ENCODE data around the gene FBRSL1.
"Not testable (repeated sequence)": the region's sequence is repeated elsewhere in the genome, so short reads cannot be mapped to it uniquely, and the experiment has no call there.

Gene FBRSL1

GRCh38 chr12:132460571-132460970, 29.4 kb upstream of the FBRSL1 start:
- TF ChIP-seq, protein P1, sequence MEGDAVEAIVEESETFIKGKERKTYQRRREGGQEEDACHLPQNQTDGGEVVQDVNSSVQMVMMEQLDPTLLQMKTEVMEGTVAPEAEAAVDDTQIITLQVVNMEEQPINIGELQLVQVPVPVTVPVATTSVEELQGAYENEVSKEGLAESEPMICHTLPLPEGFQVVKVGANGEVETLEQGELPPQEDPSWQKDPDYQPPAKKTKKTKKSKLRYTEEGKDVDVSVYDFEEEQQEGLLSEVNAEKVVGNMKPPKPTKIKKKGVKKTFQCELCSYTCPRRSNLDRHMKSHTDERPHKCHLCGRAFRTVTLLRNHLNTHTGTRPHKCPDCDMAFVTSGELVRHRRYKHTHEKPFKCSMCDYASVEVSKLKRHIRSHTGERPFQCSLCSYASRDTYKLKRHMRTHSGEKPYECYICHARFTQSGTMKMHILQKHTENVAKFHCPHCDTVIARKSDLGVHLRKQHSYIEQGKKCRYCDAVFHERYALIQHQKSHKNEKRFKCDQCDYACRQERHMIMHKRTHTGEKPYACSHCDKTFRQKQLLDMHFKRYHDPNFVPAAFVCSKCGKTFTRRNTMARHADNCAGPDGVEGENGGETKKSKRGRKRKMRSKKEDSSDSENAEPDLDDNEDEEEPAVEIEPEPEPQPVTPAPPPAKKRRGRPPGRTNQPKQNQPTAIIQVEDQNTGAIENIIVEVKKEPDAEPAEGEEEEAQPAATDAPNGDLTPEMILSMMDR (IDR thresholded peaks at IDR 0.05; ENCODE audit: borderline replicate concordance, insufficient read depth, low read depth, low read length): peak; percentile 47; the same call in 1 of the 2 replicates
- H3K4me3 ChIP-seq (ENCODE audit: low read depth, low read length): no peak overlapping the region

DNA sequence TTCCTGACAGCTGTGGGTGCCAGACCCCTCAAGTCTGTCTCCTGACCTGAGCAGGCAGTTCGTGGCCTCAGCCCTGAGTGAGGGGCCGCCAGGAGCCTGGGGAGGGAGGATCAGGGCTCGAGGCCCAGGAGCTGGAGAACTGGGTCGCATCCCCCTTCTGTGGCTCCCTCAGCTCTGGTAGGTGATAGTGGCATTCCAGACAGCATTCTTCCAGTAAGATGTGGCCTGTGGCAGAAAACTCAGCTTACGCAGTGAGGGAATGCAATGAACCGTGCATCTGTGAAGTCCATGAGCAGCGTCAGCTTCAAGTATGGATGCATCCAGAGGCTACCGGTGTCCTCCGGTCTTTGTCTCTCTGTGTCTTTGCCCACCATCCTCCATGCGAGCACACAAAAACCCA, 28.4 kb upstream of the FBRSL1 start:
- TF ChIP-seq, protein P1 (IDR thresholded peaks at IDR 0.05; ENCODE audit: borderline replicate concordance, insufficient read depth, low read depth, low read length): no peak
- H3K4me3 ChIP-seq (ENCODE audit: low read depth, low read length): no peak overlapping the region

DNA sequence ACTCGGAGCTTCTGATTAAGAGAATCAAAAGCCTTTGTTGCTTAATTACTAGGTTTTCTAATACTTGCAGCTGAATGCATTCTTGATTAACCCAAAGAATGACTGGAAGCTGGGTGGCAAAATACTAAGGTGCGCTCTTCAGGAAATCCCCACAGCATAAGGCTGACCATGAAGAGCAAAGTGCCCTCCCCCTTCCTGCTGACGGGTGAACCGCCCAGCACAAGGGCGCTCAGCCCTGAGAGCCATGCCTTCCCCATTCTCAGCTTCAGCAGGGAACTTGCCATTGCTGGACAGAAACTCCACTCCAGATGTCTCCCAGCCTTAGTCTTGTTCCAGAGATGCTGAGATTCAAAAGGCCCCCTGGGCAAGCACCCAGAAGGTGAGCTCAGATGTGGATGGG, 27.2 kb upstream of the FBRSL1 start:
- TF ChIP-seq, protein P1 (IDR thresholded peaks at IDR 0.05; ENCODE audit: borderline replicate concordance, insufficient read depth, low read depth, low read length): no peak

GRCh38 chr12:132463284-132463924, 26.5 kb upstream of the FBRSL1 start:
- not testable (repeated sequence) for H3K4me3 ChIP-seq (ENCODE audit: low read depth, low read length)

More for the DNA sequence above, 27.2 kb upstream of the FBRSL1 start:
- H3K4me3 ChIP-seq (ENCODE audit: low read depth, low read length): no peak overlapping the region

DNA sequence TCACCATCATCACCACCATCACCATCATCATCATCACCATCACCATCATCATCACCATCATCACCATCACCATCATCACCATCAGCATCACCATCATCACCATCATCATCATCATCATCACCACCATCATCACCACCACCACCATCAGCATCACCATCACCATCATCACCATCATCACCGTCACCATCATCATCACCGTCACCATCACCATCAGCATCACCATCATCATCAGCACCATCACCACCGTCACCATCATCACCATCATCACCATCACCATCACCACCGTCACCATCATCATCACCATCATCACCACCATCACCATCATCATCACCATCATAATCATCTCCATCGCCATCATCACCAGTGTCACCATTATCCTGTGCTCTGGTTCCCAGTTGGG, 25.6 kb upstream of the FBRSL1 start:
- not testable (repeated sequence) for H3K4me3 ChIP-seq (ENCODE audit: low read depth, low read length)

DNA sequence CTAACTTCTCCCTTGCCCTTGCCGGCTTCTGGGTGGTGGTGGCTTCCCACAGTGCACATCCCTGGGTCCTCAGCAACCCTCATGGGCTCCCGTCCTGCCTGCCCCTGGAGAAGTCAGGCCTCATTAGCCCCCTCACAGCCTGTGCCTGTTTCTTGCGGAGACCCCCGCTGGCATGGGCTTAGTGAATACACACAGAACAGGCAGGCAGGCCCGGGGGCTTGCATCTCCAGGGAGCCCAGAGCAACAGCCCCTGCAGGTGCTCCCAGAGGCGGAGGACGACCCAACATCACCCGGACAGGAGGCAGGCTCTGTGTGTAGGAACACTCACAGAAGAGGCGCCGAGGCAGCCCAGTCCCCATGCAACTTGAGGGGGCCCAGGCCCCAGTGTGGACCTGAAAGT, 25.1 kb upstream of the FBRSL1 start:
- TF ChIP-seq, protein P1 (IDR thresholded peaks at IDR 0.05; ENCODE audit: borderline replicate concordance, insufficient read depth, low read depth, low read length): no peak
- no peak overlapping the region for H3K4me3 ChIP-seq (ENCODE audit: low read depth, low read length)

- no peak overlapping the region for H3K4me3 ChIP-seq (ENCODE audit: low read depth, low read length)
- TF ChIP-seq, protein P1 (IDR thresholded peaks at IDR 0.05; ENCODE audit: borderline replicate concordance, insufficient read depth, low read depth, low read length): no peak
Measured at GRCh38 chr12:132465269-132466190, 24.4 kb upstream of the FBRSL1 start.

All from GM12875 (cell line).